HCEC 1CT (cell line): ENCODE data around the gene PPARA.
"Not testable (repeated sequence)": the region's sequence is repeated elsewhere in the genome, so short reads cannot be mapped to it uniquely, and the experiment has no call there.

Source experiments
- DNase-seq: peaks from one replicate; pipeline ENCODE4 v3.0.0-alpha.2; 2017

The PPARA gene

GRCh38 chr22:46128606-46129005 is 21.7 kb upstream of the PPARA start:
- no peak for DNase-seq

GRCh38 chr22:46129390-46130041 is 20.8 kb upstream of the PPARA start:
- no peak for DNase-seq

- DNase-seq: no peak
Measured at GRCh38 chr22:46131151-46131587, 19.2 kb upstream of the PPARA start.

- DNase-seq: not testable (repeated sequence)
Measured at GRCh38 chr22:46132193-46132829, 18.0 kb upstream of the PPARA start.

GRCh38 chr22:46132830-46133587 is 17.3 kb upstream of the PPARA start:
- no peak for DNase-seq

- no peak for DNase-seq
Measured at GRCh38 chr22:46133588-46133855, 16.8 kb upstream of the PPARA start.

- no peak for DNase-seq
Measured at GRCh38 chr22:46134111-46134705, 16.1 kb upstream of the PPARA start.

GRCh38 chr22:46135611-46136485 is 14.5 kb upstream of the PPARA start:
- DNase-seq: no peak

- DNase-seq: no peak
Measured at GRCh38 chr22:46136486-46137217, 13.7 kb upstream of the PPARA start.

- DNase-seq: no peak
Measured at GRCh38 chr22:46137218-46137766, 13.0 kb upstream of the PPARA start.

GRCh38 chr22:46138058-46138797 is 12.1 kb upstream of the PPARA start:
- DNase-seq: no peak

- not testable (repeated sequence) for DNase-seq
Measured at GRCh38 chr22:46139417-46139816, 10.9 kb upstream of the PPARA start.

- no peak for DNase-seq
Measured at GRCh38 chr22:46139895-46140350, 10.4 kb upstream of the PPARA start.

GRCh38 chr22:46140989-46141928 is 9.1 kb upstream of the PPARA start:
- no peak for DNase-seq

GRCh38 chr22:46142548-46143490 is 7.5 kb upstream of the PPARA start:
- DNase-seq: no peak

- DNase-seq: no peak
Measured at GRCh38 chr22:46143491-46144147, 6.7 kb upstream of the PPARA start.

GRCh38 chr22:46145361-46145851 is 4.9 kb upstream of the PPARA start:
- DNase-seq: no peak

- DNase-seq: no peak
Measured at GRCh38 chr22:46145896-46146295, 4.4 kb upstream of the PPARA start.
